ENCODE measurements around the gene RMND5B. TPM values are rescaled to one million over a fixed set of nuclear protein-coding genes. Genes with fewer than 3 reads are reported as not detected.

Gene RMND5B
- total RNA-seq, 3 donors from 2014 or later (not counting 1 experiment from before 2014, with no cell fraction given): 9.2 to 12.7 (median 9.5) TPM

- no peak overlapping the region for H3K4me3 Mint-ChIP-seq
- peaks cover 8 to 30% of the 10 kb centered on the region in 2 donors for H3K27me3 Mint-ChIP-seq (ENCODE audit: low read depth in 2 of 2)
- H3K4me3 ChIP-seq (ENCODE audit: low read length): no peak overlapping the region
- DNase-seq (no peak), ATAC-seq (no peak)
- TF ChIP-seq CTCF (IDR thresholded peaks at IDR 0.05): no peak
- intact Hi-C loops (cut with micrococcal nuclease): no loop called here
- no peak overlapping the region for H3K27ac ChIP-seq (ENCODE audit: low read length)
- no peaks in the 10 kb centered on the region for H3K9me3 ChIP-seq (ENCODE audit: control insufficient read depth, insufficient read depth, low read length)
- peaks cover 0 to 2% of the 10 kb centered on the region in 2 donors for H3K4me1 Mint-ChIP-seq
- no peaks in the 10 kb centered on the region for H3K36me3 Mint-ChIP-seq
- peaks cover 2% of the 10 kb centered on the region for H3K27me3 ChIP-seq (ENCODE audit: control insufficient read depth, insufficient read depth, low read length)
- no peaks in the 10 kb centered on the region for H3K9me3 Mint-ChIP-seq
- H3K27ac Mint-ChIP-seq: no peak overlapping the region
- 96% methylated on average over 5 of the region's 5 CpGs for WGBS (ENCODE audit: insufficient coverage)
- H3K36me3 ChIP-seq (ENCODE audit: control insufficient read depth, insufficient read depth, low read length): no peaks in the 10 kb centered on the region
- peaks cover 12% of the 10 kb centered on the region for H3K4me1 ChIP-seq (ENCODE audit: control insufficient read depth, insufficient read depth, low read length)
These were observed 23.0 kb upstream of the RMND5B start for GRCh38 chr5:178107756-178108310.

GRCh38 chr5:178108446-178108845 lies 22.4 kb upstream of the RMND5B start:
- Mint-ChIP-seq H3K9me3 (no peaks in the 10 kb centered on the region), H3K27ac (no peak overlapping the region)

GRCh38 chr5:178108966-178109365 lies 21.8 kb upstream of the RMND5B start:
- H3K9me3 Mint-ChIP-seq: no peaks in the 10 kb centered on the region
- DNase-seq: no peak
- H3K27me3 Mint-ChIP-seq (ENCODE audit: low read depth in 2 of 2): peaks cover 8 to 28% of the 10 kb centered on the region in 2 donors
- TF ChIP-seq CTCF (IDR thresholded peaks at IDR 0.05): no peak
- Histone ChIP-seq H3K4me3 (ENCODE audit: low read length) (no peak overlapping the region), H3K9me3 (ENCODE audit: control insufficient read depth, insufficient read depth, low read length) (no peaks in the 10 kb centered on the region), H3K27ac (ENCODE audit: low read length) (no peak overlapping the region), H3K36me3 (ENCODE audit: control insufficient read depth, insufficient read depth, low read length) (no peaks in the 10 kb centered on the region), H3K27me3 (ENCODE audit: control insufficient read depth, insufficient read depth, low read length) (peaks cover 2% of the 10 kb centered on the region), H3K4me1 (ENCODE audit: control insufficient read depth, insufficient read depth, low read length) (peaks cover 18% of the 10 kb centered on the region)
- ATAC-seq: no peak
- H3K4me3 Mint-ChIP-seq: no peak overlapping the region
- intact Hi-C loops (cut with micrococcal nuclease): no loop called here
- no peaks in the 10 kb centered on the region for H3K36me3 Mint-ChIP-seq
- H3K27ac Mint-ChIP-seq: no peak overlapping the region
- H3K4me1 Mint-ChIP-seq: peaks cover 0 to 6% of the 10 kb centered on the region in 2 donors

More at GRCh38 chr5:178108446-178108845, 22.4 kb upstream of the RMND5B start:
- Histone ChIP-seq H3K27me3 (ENCODE audit: control insufficient read depth, insufficient read depth, low read length) (peaks cover 2% of the 10 kb centered on the region), H3K36me3 (ENCODE audit: control insufficient read depth, insufficient read depth, low read length) (no peaks in the 10 kb centered on the region), H3K4me1 (ENCODE audit: control insufficient read depth, insufficient read depth, low read length) (peaks cover 15% of the 10 kb centered on the region), H3K9me3 (ENCODE audit: control insufficient read depth, insufficient read depth, low read length) (no peaks in the 10 kb centered on the region), H3K27ac (ENCODE audit: low read length) (no peak overlapping the region), H3K4me3 (ENCODE audit: low read length) (no peak overlapping the region)
- WGBS (ENCODE audit: insufficient coverage): 87% methylated on average over 7 of the region's 7 CpGs
- intact Hi-C loops (cut with micrococcal nuclease): no loop called here
- DNase-seq (no peak), ATAC-seq (no peak)
- peaks cover 8 to 32% of the 10 kb centered on the region in 2 donors for H3K27me3 Mint-ChIP-seq (ENCODE audit: low read depth in 2 of 2)
- H3K36me3 Mint-ChIP-seq: no peaks in the 10 kb centered on the region
- no peak overlapping the region for H3K4me3 Mint-ChIP-seq
- TF ChIP-seq CTCF (IDR thresholded peaks at IDR 0.05): no peak
- peaks cover 0 to 6% of the 10 kb centered on the region in 2 donors for H3K4me1 Mint-ChIP-seq

GRCh38 chr5:178110511-178110910 lies 20.3 kb upstream of the RMND5B start:
- Histone ChIP-seq H3K27me3 (ENCODE audit: control insufficient read depth, insufficient read depth, low read length) (peaks cover 2% of the 10 kb centered on the region), H3K4me3 (ENCODE audit: low read length) (no peak overlapping the region), H3K9me3 (ENCODE audit: control insufficient read depth, insufficient read depth, low read length) (no peaks in the 10 kb centered on the region), H3K4me1 (ENCODE audit: control insufficient read depth, insufficient read depth, low read length) (peaks cover 34% of the 10 kb centered on the region), H3K27ac (ENCODE audit: low read length) (no peak overlapping the region), H3K36me3 (ENCODE audit: control insufficient read depth, insufficient read depth, low read length) (no peaks in the 10 kb centered on the region)
- no peak for ATAC-seq
- intact Hi-C loops (cut with micrococcal nuclease): loop anchor here (10.0 kb wide), 1 partner anchor 124 kb away; the partner anchor contains the start of gene PHYKPL
- no peak for DNase-seq
- 92% methylated on average over 9 of the region's 9 CpGs for WGBS (ENCODE audit: insufficient coverage)
- Mint-ChIP-seq H3K27me3 (ENCODE audit: low read depth in 2 of 2) (peaks cover 8 to 28% of the 10 kb centered on the region in 2 donors), H3K27ac (no peak overlapping the region), H3K9me3 (no peaks in the 10 kb centered on the region), H3K4me3 (no peak overlapping the region), H3K36me3 (no peaks in the 10 kb centered on the region), H3K4me1 (peaks cover 15 to 22% of the 10 kb centered on the region in 2 donors)
- TF ChIP-seq CTCF (IDR thresholded peaks at IDR 0.05): no peak

Measured in natural killer cell (primary cell).